Caco-2 (cell line): Measurements from ENCODE around the gene OLFM1. TPM values are rescaled to one million over a fixed set of nuclear protein-coding genes. Genes with fewer than 3 reads are reported as not detected.

ENCODE experiments used
- BruUV-seq: library from RNA; stranded (reverse); fragments of 400-500 nt; replicated peaks from 2 replicates; lab custom pipeline; 2021; lab: Mats Ljungman, UMichigan
- CTCF ChIA-PET: fragments of 300-600 bp; sonication (Branson Sonifier 250); formaldehyde crosslinking; loops from one replicate; lab custom pipeline; 2022; ENCODE audit warnings: antibody characterized with exemption; lab: Charles Lee
- POLR2A ChIA-PET: fragments of 300-600 bp; sonication (Branson Sonifier 250); formaldehyde crosslinking; loops from one replicate; lab custom pipeline; 2022; ENCODE audit warnings: antibody characterized with exemption; lab: Charles Lee
- DNase-seq, 2 experiments: peaks; one replicate each; pipeline versions ENCODE4 v3.0.0 to v3.0.0-alpha.2; 2020 to 2022
- H3K27me3 ChIP-seq: replicated peaks from 2 replicates; pipeline ENCODE4 v1.6.0; 2011; ENCODE audit warnings: low read length; ENCODE audit not compliant: control insufficient read depth, insufficient read depth
- H3K36me3 ChIP-seq: 2 replicates; pipeline ENCODE4 v1.5.1; 2011; ENCODE audit warnings: low read length; ENCODE audit not compliant: control insufficient read depth, insufficient read depth
- H3K4me1 ChIP-seq: fragments of 250-450 bp; sonication (Bioruptor Pico); 2 replicates; pipeline ENCODE4 v1.5.1; 2020; ENCODE audit warnings: mild to moderate bottlenecking
- H3K4me3 ChIP-seq: 2 replicates; pipeline ENCODE4 v1.5.1; 2011; ENCODE audit warnings: low read depth, mild to moderate bottlenecking, control low read depth, low read length
- H3K9me3 ChIP-seq: fragments of 250-450 bp; sonication (Bioruptor Pico); 2 replicates; pipeline ENCODE4 v1.5.1; 2020; ENCODE audit warnings: mild to moderate bottlenecking, moderate library complexity
- H3K27ac Mint-ChIP-seq: one replicate; pipeline ENCODE4 v1.8.0; 2022; ENCODE audit warnings: mixed read lengths; ENCODE audit not compliant: unreplicated experiment
- H3K27me3 Mint-ChIP-seq: one replicate; pipeline ENCODE4 v1.8.0; 2022; ENCODE audit warnings: mixed read lengths; ENCODE audit not compliant: insufficient read depth, unreplicated experiment
- H3K36me3 Mint-ChIP-seq: one replicate; pipeline ENCODE4 v1.8.0; 2022; ENCODE audit warnings: mild to moderate bottlenecking, mixed read lengths; ENCODE audit not compliant: insufficient read depth, unreplicated experiment
- H3K4me1 Mint-ChIP-seq: one replicate; pipeline ENCODE4 v1.8.0; 2022; ENCODE audit warnings: low read depth, mixed read lengths; ENCODE audit not compliant: unreplicated experiment
- H3K4me3 Mint-ChIP-seq: one replicate; pipeline ENCODE4 v1.8.0; 2022; ENCODE audit warnings: mild to moderate bottlenecking, moderate library complexity, mixed read lengths; ENCODE audit not compliant: unreplicated experiment
- H3K9me3 Mint-ChIP-seq: one replicate; pipeline ENCODE4 v1.8.0; 2022; ENCODE audit warnings: mixed read lengths; ENCODE audit not compliant: unreplicated experiment
- CTCF ChIP-seq, 2 experiments: fragments of 200-600 bp in 1 of 2; IDR thresholded peaks; 1 replicate in 1 of 2; 2 replicates in 1 of 2; pipeline versions ENCODE4 v1.5.1 to v1.8.0; 2011 to 2022; ENCODE audit warnings: antibody characterized with exemption in 1 of 2, control low read depth in 1 of 2, inconsistent platforms in 1 of 2, low read depth in 1 of 2, low read length in 1 of 2, mild to moderate bottlenecking in 1 of 2, moderate library complexity in 1 of 2; ENCODE audit not compliant: insufficient read depth in 1 of 2, severe bottlenecking in 1 of 2, unreplicated experiment in 1 of 2
- intact Hi-C: fragments of 100-400 bp; cut with micrococcal nuclease; formaldehyde crosslinking; loops from one replicate; pipeline ENCODE4 v1.10.0; 2022; ENCODE audit not compliant: unreplicated experiment
- total RNA-seq: library from RNA; stranded (reverse); gene quantifications from 2 replicates; pipeline ENCODE4 v1.2.3, GENCODE V29; 2022

OLFM1 gene
- total RNA-seq, 1 experiment from 2014 or later: not detected

GRCh38 chr9:135048758-135049444 is 38.6 kb upstream of the OLFM1 start:
- Mint-ChIP-seq H3K4me3 (no peak overlapping the region), H3K27me3 (peaks cover 27% of the 10 kb centered on the region), H3K4me1 (no peaks in the 10 kb centered on the region), H3K36me3 (peaks cover 6% of the 10 kb centered on the region), H3K27ac (no peak overlapping the region), H3K9me3 (no peaks in the 10 kb centered on the region)
- no TSS peak for BruUV-seq
- Histone ChIP-seq H3K9me3 (no peaks in the 10 kb centered on the region), H3K4me1 (no peaks in the 10 kb centered on the region), H3K4me3 (no peak overlapping the region), H3K36me3 (no peaks in the 10 kb centered on the region), H3K27me3 (no peaks in the 10 kb centered on the region)
- CTCF ChIA-PET: no interaction called here
- intact Hi-C loops: no loop called here
- peak in 1 of 2 experiments; percentile 9 for DNase-seq
- POLR2A ChIA-PET: no interaction called here
- TF ChIP-seq CTCF (IDR thresholded peaks at IDR 0.05; ENCODE audit: insufficient read depth in 1 of 2, low read depth in 1 of 2, low read length in 1 of 2, severe bottlenecking in 1 of 2, unreplicated experiment in 1 of 2): no peak

GRCh38 chr9:135049460-135049859 is 38.0 kb upstream of the OLFM1 start:
- no peak for TF ChIP-seq CTCF (IDR thresholded peaks at IDR 0.05; ENCODE audit: insufficient read depth in 1 of 2, low read depth in 1 of 2, low read length in 1 of 2, severe bottlenecking in 1 of 2, unreplicated experiment in 1 of 2)
- peaks cover 6% of the 10 kb centered on the region for H3K36me3 Mint-ChIP-seq
- intact Hi-C loops: no loop called here
- Histone ChIP-seq H3K4me3 (no peak overlapping the region), H3K27me3 (no peaks in the 10 kb centered on the region), H3K36me3 (no peaks in the 10 kb centered on the region), H3K9me3 (no peaks in the 10 kb centered on the region), H3K4me1 (no peaks in the 10 kb centered on the region)
- CTCF ChIA-PET: no interaction called here
- no TSS peak for BruUV-seq
- POLR2A ChIA-PET: no interaction called here
- no peak overlapping the region for H3K27ac Mint-ChIP-seq
- no peak overlapping the region for H3K4me3 Mint-ChIP-seq
- peak in 1 of 2 experiments; percentile 8 for DNase-seq
- no peaks in the 10 kb centered on the region for H3K4me1 Mint-ChIP-seq
- H3K27me3 Mint-ChIP-seq: peaks cover 31% of the 10 kb centered on the region
- no peaks in the 10 kb centered on the region for H3K9me3 Mint-ChIP-seq

GRCh38 chr9:135050072-135050990 is 37.1 kb upstream of the OLFM1 start:
- no peaks in the 10 kb centered on the region for H3K4me1 Mint-ChIP-seq
- no peaks in the 10 kb centered on the region for H3K36me3 ChIP-seq
- intact Hi-C loops: no loop called here
- peaks cover 27% of the 10 kb centered on the region for H3K27me3 Mint-ChIP-seq
- BruUV-seq: no TSS peak
- H3K36me3 Mint-ChIP-seq: peaks cover 1% of the 10 kb centered on the region
- no peaks in the 10 kb centered on the region for H3K9me3 ChIP-seq
- H3K4me3 Mint-ChIP-seq: no peak overlapping the region
- TF ChIP-seq CTCF (IDR thresholded peaks at IDR 0.05; ENCODE audit: insufficient read depth in 1 of 2, low read depth in 1 of 2, low read length in 1 of 2, severe bottlenecking in 1 of 2, unreplicated experiment in 1 of 2): no peak
- H3K4me3 ChIP-seq: no peak overlapping the region
- no peaks in the 10 kb centered on the region for H3K4me1 ChIP-seq
- DNase-seq: peak in 1 of 2 experiments; percentile 9
- CTCF ChIA-PET: no interaction called here
- POLR2A ChIA-PET: no interaction called here
- no peaks in the 10 kb centered on the region for H3K9me3 Mint-ChIP-seq
- H3K27ac Mint-ChIP-seq: no peak overlapping the region
- no peaks in the 10 kb centered on the region for H3K27me3 ChIP-seq
